Measurements from ENCODE around the gene C1orf210.

Gene C1orf210

DNA sequence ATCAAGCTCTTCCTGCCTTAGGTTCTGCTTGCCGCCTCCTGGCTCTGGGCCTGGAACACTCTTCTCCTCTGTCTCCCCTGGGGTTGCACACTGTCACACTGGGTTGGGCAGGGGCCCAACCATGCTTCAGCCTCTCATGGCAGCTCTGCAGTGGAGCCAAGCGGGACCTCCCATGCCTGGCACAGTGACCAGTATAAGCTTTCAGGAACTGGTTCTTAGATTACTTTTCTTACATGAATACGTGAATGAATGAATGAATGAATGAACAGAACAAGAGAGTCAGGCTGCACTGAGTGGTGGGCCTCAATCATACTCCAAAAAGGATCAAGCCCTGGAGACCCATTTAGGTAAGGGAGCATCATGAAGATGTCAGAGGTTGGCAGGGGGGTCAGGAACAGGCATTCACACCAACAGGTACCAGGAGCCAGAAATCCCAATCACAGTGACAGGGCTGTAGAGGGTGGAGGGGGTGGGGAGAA, 46.4 kb downstream of the C1orf210 start:
- DNase-seq (ENCODE audit: low read depth) = no peak
- TF ChIP-seq, protein P1, sequence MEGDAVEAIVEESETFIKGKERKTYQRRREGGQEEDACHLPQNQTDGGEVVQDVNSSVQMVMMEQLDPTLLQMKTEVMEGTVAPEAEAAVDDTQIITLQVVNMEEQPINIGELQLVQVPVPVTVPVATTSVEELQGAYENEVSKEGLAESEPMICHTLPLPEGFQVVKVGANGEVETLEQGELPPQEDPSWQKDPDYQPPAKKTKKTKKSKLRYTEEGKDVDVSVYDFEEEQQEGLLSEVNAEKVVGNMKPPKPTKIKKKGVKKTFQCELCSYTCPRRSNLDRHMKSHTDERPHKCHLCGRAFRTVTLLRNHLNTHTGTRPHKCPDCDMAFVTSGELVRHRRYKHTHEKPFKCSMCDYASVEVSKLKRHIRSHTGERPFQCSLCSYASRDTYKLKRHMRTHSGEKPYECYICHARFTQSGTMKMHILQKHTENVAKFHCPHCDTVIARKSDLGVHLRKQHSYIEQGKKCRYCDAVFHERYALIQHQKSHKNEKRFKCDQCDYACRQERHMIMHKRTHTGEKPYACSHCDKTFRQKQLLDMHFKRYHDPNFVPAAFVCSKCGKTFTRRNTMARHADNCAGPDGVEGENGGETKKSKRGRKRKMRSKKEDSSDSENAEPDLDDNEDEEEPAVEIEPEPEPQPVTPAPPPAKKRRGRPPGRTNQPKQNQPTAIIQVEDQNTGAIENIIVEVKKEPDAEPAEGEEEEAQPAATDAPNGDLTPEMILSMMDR (conservative IDR thresholded peaks at IDR 0.05; ENCODE audit: low read depth, low read length) = no peak
- H3K4me3 ChIP-seq (ENCODE audit: low read depth, low read length) = no peak overlapping the region

- H3K4me3 ChIP-seq (ENCODE audit: low read depth, low read length) = no peak overlapping the region
- DNase-seq (ENCODE audit: low read depth) = peak; percentile 79
- TF ChIP-seq, protein P1 (conservative IDR thresholded peaks at IDR 0.05; ENCODE audit: low read depth, low read length) = peak; percentile 94
Observed at GRCh38 chr1:43238085-43238484, 47.3 kb downstream of the C1orf210 start.

DNA sequence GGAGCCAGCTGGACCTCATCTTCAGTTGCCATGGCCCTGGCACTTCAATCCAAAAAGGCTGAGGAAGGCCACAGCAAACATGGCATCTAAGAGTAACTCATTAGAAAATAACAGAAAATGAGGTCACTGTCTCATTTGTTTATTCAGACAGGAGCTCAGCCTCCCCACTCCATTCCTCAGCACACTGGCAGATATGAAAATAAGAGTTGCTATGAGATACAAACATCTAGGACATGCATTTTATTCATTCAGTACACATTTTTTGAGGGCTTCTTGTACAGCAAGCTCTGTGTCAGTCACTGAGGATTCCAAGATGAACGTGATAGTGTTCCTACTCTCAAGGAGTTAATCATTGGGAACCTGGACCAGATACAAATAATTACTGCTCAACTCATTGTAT, 48.3 kb downstream of the C1orf210 start:
- no peak for DNase-seq (ENCODE audit: low read depth)
- H3K4me3 ChIP-seq (ENCODE audit: low read depth, low read length) = no peak overlapping the region
- TF ChIP-seq, protein P1 (conservative IDR thresholded peaks at IDR 0.05; ENCODE audit: low read depth, low read length) = no peak

- H3K4me3 ChIP-seq (ENCODE audit: low read depth, low read length) = no peak overlapping the region
- no peak for DNase-seq (ENCODE audit: low read depth)
- TF ChIP-seq, protein P1 (conservative IDR thresholded peaks at IDR 0.05; ENCODE audit: low read depth, low read length) = no peak
Observed at GRCh38 chr1:43235451-43236121, 49.8 kb downstream of the C1orf210 start.

- TF ChIP-seq, protein P1 (conservative IDR thresholded peaks at IDR 0.05; ENCODE audit: low read depth, low read length) = no peak
- no peak for DNase-seq (ENCODE audit: low read depth)
- no peak overlapping the region for H3K4me3 ChIP-seq (ENCODE audit: low read depth, low read length)
Observed at GRCh38 chr1:43235040-43235439, 50.3 kb downstream of the C1orf210 start.

DNA sequence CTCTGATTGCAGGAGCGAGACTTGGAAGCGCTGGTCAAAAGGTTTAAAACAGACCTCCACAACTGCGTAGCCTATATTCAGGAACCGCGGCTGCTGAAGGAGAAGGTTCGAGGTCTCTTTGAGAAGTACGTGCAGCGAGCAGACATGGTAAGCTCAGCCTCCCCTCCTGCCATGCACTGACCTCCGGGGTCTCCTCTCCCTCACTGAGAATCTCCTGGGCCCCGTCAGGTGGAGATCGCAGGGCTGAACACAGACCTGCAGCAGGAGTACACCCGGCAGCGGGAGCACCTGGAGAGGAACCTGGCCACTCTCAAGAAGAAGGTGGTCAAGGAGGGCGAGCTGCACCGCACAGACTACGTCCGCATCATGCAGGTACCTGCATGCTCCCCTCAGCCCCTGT, 51.1 kb downstream of the C1orf210 start:
- no peak for DNase-seq (ENCODE audit: low read depth)
- H3K4me3 ChIP-seq (ENCODE audit: low read depth, low read length) = no peak overlapping the region
- TF ChIP-seq, protein P1 (conservative IDR thresholded peaks at IDR 0.05; ENCODE audit: low read depth, low read length) = no peak

GRCh38 chr1:43233631-43234030, 51.8 kb downstream of the C1orf210 start:
- H3K4me3 ChIP-seq (ENCODE audit: low read depth, low read length) = no peak overlapping the region
- DNase-seq (ENCODE audit: low read depth) = no peak
- TF ChIP-seq, protein P1 (conservative IDR thresholded peaks at IDR 0.05; ENCODE audit: low read depth, low read length) = no peak

Data from choroid plexus epithelial cell (primary cell).